OCI-LY7 (cell line): ENCODE data around the gene GPD1L. TPM values are rescaled to one million over a fixed set of nuclear protein-coding genes. Genes with fewer than 3 reads are reported as not detected.
"Not testable (repeated sequence)": the region's sequence is repeated elsewhere in the genome, so short reads cannot be mapped to it uniquely, and the experiment has no call there.

Experiments used
- BruUV-seq: library from RNA; stranded (reverse); fragments of 400-500 nt; replicated peaks from 2 replicates; lab custom pipeline; 2021; lab: Mats Ljungman, UMichigan
- CTCF ChIA-PET: fragments of 300-600 bp; sonication (Branson Sonifier 250); formaldehyde crosslinking; loops from one replicate; lab custom pipeline; 2022; ENCODE audit warnings: antibody characterized with exemption; ENCODE audit not compliant: unreplicated experiment; lab: Charles Lee
- POLR2A ChIA-PET: fragments of 300-600 bp; sonication (Branson Sonifier 250); formaldehyde crosslinking; loops from one replicate; lab custom pipeline; 2022; ENCODE audit warnings: antibody characterized with exemption; lab: Charles Lee
- DNase-seq: peaks from one replicate; pipeline ENCODE4 v3.0.0-alpha.2; 2015; ENCODE audit warnings: low spot score
- H2AFZ ChIP-seq: fragments of 200-600 bp; sonication (generic), shearing (Covaris generic); 2 replicates; pipeline ENCODE4 v1.6.1; 2014; ENCODE audit warnings: mild to moderate bottlenecking, antibody characterized with exemption, low read length, moderate library complexity
- H3K27ac ChIP-seq: fragments of 200-600 bp; sonication (generic); 2 replicates; pipeline ENCODE4 v1.5.1; 2014; ENCODE audit warnings: mixed run types, low read depth, mild to moderate bottlenecking, moderate library complexity, low read length, inconsistent platforms; ENCODE audit not compliant: poor library complexity, severe bottlenecking
- H3K36me3 ChIP-seq: fragments of 200-600 bp; sonication (generic); 2 replicates; pipeline ENCODE4 v1.6.1; 2014; ENCODE audit warnings: mild to moderate bottlenecking, antibody characterized with exemption, low read length, moderate library complexity, mixed read lengths; ENCODE audit not compliant: insufficient read depth
- H3K4me1 ChIP-seq: fragments of 200-600 bp; sonication (generic); 2 replicates; pipeline ENCODE4 v1.5.1; 2014; ENCODE audit warnings: mild to moderate bottlenecking, low read length; ENCODE audit not compliant: insufficient read depth, poor library complexity, severe bottlenecking
- H3K4me2 ChIP-seq: fragments of 200-600 bp; sonication (generic); 2 replicates; pipeline ENCODE4 v1.6.1; 2014; ENCODE audit warnings: mild to moderate bottlenecking, low read length
- H3K4me3 ChIP-seq: fragments of 200-600 bp; sonication (generic); 2 replicates; pipeline ENCODE4 v1.5.1; 2014; ENCODE audit warnings: mild to moderate bottlenecking, low read depth, low read length; ENCODE audit not compliant: poor library complexity, severe bottlenecking
- H3K79me2 ChIP-seq: fragments of 200-600 bp; sonication (generic); 2 replicates; pipeline ENCODE4 v1.6.1; 2016; ENCODE audit warnings: low read depth, mild to moderate bottlenecking, low read length, moderate library complexity, mixed read lengths; ENCODE audit not compliant: insufficient read depth
- H3K9me2 ChIP-seq: fragments of 200-600 bp; sonication (generic); 2 replicates; pipeline ENCODE4 v1.6.1; 2016; ENCODE audit warnings: mild to moderate bottlenecking, low read length, mixed read lengths; ENCODE audit not compliant: insufficient read depth
- H3K9me3 ChIP-seq: fragments of 200-600 bp; sonication (generic); 2 replicates; pipeline ENCODE4 v1.6.1; 2014; ENCODE audit warnings: mild to moderate bottlenecking, mixed run types, low read length, mixed read lengths
- H4K20me1 ChIP-seq: fragments of 200-600 bp; sonication (generic); 2 replicates; pipeline ENCODE4 v1.6.1; 2014; ENCODE audit warnings: mild to moderate bottlenecking, antibody characterized with exemption, low read length, moderate library complexity, mixed read lengths; ENCODE audit not compliant: insufficient read depth
- EZH2phosphoT487 ChIP-seq: fragments of 200-600 bp; sonication (generic); IDR thresholded peaks from 2 replicates; pipeline ENCODE4 v1.6.1; 2018; ENCODE audit warnings: low read depth, borderline replicate concordance, mild to moderate bottlenecking, mixed run types, antibody characterized with exemption, low read length, moderate library complexity, mixed read lengths
- intact Hi-C: fragments of 100-400 bp; cut with micrococcal nuclease; formaldehyde crosslinking; loops from one replicate; pipeline ENCODE4 v1.10.0; 2022; ENCODE audit not compliant: unreplicated experiment
- total RNA-seq, 2 experiments: library from RNA; depleted of rRNA in 1 of 2; stranded (reverse); fragments of >200 nt in 1 of 2; shearing (Covaris generic) in 1 of 2; gene quantifications; 2 replicates each; pipeline ENCODE4 v1.2.3, GENCODE V29; 2014 to 2022
- TF ChIP-seq, protein P1 (sequence below): fragments of 200-600 bp; sonication (generic); conservative IDR thresholded peaks from 2 replicates; pipeline ENCODE4 v1.5.1; 2014; ENCODE audit warnings: mild to moderate bottlenecking, antibody characterized with exemption, low read length, moderate library complexity, mixed read lengths

Gene GPD1L
- total RNA-seq, 2 experiments from 2014 or later: 27.5 to 29.2 TPM

DNA sequence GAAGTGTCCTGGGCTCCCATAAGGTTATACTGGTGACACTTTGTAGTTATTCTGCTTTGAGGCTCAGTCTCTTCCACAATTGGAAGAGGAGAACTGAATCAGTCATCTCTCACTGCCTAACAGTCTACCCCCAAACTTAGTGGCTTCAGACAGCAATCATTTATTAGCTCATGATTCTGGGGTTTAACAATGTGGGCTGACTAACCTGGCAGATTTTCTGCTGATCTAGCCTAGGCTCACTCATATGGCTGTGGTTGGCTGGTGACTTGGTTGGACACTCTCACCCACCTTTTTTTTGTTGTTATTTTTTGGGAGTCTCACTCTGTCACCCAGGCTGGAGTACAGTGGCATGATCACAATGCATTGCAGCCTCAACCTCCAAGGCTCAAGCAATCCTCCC, 7.1 kb downstream of the GPD1L start:
- intact Hi-C loops: no loop called here
- H3K79me2 ChIP-seq: peaks cover 32% of the 10 kb centered on the region; the same call in 1 of the 2 replicates
- ChIA-PET POLR2A (interaction anchor here (0.7 to 1.6 kb wide), 3 partner anchors 13 to 97 kb away, joined by 3 to 5 read pairs (median 4); no protein-coding TSS in a partner anchor), CTCF (interaction anchor here (0.6 to 0.8 kb wide), 2 partner anchors 22 to 35 kb away, joined by 3 read pairs; no protein-coding TSS in a partner anchor)
- H3K9me3 ChIP-seq: peaks cover 4% of the 10 kb centered on the region; the same call in 1 of the 2 replicates
- no peak overlapping the region for H2AFZ ChIP-seq
- no TSS peak for BruUV-seq
- H3K27ac ChIP-seq: no peak overlapping the region
- H3K4me1 ChIP-seq: no peaks in the 10 kb centered on the region
- no peak overlapping the region for H3K4me3 ChIP-seq
- no peak for DNase-seq
- no peaks in the 10 kb centered on the region for H3K9me2 ChIP-seq
- no peaks in the 10 kb centered on the region for H4K20me1 ChIP-seq
- peaks cover 13% of the 10 kb centered on the region for H3K36me3 ChIP-seq
- H3K4me2 ChIP-seq: no peak overlapping the region
- TF ChIP-seq EZH2phosphoT487: no peak

- no TSS peak for BruUV-seq
- Histone ChIP-seq H3K9me3 (peaks cover 4% of the 10 kb centered on the region; the same call in 1 of the 2 replicates), H3K9me2 (no peaks in the 10 kb centered on the region), H3K27ac (no peak overlapping the region), H3K4me1 (no peaks in the 10 kb centered on the region), H4K20me1 (no peaks in the 10 kb centered on the region), H3K79me2 (peaks cover 35% of the 10 kb centered on the region; the same call in 1 of the 2 replicates), H3K4me3 (no peak overlapping the region), H3K36me3 (peaks cover 13% of the 10 kb centered on the region), H3K4me2 (no peak overlapping the region), H2AFZ (no peak overlapping the region)
- POLR2A ChIA-PET: interaction anchor here (0.7 to 1.6 kb wide), 3 partner anchors 14 to 97 kb away, joined by 3 to 5 read pairs (median 4); no protein-coding TSS in a partner anchor
- CTCF ChIA-PET: interaction anchor here (0.6 to 0.8 kb wide), 2 partner anchors 21 to 34 kb away, joined by 3 read pairs; no protein-coding TSS in a partner anchor
- intact Hi-C loops: no loop called here
- TF ChIP-seq EZH2phosphoT487: no peak
- TF ChIP-seq, protein P1, sequence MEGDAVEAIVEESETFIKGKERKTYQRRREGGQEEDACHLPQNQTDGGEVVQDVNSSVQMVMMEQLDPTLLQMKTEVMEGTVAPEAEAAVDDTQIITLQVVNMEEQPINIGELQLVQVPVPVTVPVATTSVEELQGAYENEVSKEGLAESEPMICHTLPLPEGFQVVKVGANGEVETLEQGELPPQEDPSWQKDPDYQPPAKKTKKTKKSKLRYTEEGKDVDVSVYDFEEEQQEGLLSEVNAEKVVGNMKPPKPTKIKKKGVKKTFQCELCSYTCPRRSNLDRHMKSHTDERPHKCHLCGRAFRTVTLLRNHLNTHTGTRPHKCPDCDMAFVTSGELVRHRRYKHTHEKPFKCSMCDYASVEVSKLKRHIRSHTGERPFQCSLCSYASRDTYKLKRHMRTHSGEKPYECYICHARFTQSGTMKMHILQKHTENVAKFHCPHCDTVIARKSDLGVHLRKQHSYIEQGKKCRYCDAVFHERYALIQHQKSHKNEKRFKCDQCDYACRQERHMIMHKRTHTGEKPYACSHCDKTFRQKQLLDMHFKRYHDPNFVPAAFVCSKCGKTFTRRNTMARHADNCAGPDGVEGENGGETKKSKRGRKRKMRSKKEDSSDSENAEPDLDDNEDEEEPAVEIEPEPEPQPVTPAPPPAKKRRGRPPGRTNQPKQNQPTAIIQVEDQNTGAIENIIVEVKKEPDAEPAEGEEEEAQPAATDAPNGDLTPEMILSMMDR: no peak
- no peak for DNase-seq
Observed at GRCh38 chr3:32113981-32114545, 7.6 kb downstream of the GPD1L start.

DNA sequence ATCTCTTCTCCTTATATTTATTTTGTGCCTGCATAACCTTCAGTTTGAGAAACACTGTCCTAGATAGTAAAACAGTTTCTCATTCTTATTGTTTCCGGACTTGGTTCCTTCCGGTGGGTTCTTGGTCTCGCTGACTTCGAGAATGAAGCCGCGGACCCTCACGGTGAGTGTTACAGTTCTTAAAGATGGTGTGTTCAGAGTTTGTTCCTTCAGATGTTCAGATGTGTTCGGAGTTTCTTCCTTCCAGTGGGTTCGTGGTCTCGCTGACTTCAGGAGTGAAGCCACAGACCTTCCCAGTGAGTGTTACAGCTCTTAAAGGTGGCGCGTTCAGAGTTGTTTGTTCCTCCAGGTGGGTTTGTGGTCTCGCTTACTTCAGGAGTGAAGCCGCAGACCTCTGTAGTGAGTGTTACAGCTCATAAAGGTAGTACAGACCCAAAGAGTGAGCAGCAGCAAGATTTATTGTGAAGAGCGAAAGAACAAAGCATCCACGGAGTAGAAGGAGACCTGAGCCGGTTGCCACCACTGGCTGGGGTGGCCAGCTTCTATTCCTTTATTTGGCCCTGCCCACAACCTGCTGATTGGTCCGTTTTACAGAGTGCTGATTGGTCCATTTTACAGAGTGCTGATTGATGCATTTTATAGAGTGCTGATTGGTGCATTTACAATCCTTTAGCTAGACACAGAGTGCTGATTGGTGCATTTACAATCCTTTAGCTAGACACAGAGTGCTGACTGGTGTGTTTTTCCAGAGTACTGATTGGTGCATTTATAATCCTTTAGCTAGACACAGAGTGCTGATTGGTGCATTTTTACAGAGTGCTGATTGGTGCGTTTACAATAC, 8.3 kb downstream of the GPD1L start:
- H3K4me1 ChIP-seq, H3K4me2 ChIP-seq, H3K4me3 ChIP-seq, H3K9me2 ChIP-seq, H3K9me3 ChIP-seq, H4K20me1 ChIP-seq, H2AFZ ChIP-seq, BruUV-seq, H3K27ac ChIP-seq, CTCF ChIA-PET, intact Hi-C loops, DNase-seq: not testable (repeated sequence)
- POLR2A ChIA-PET: interaction anchor here (0.6 to 1.6 kb wide), 3 partner anchors 88 to 330 kb away, joined by 3 to 4 read pairs (median 3); no protein-coding TSS in a partner anchor
- Histone ChIP-seq H3K79me2 (peaks cover 42% of the 10 kb centered on the region), H3K36me3 (peaks cover 13% of the 10 kb centered on the region)
